ENCODE results near the gene BMPR1A. TPM values are rescaled to one million over a fixed set of nuclear protein-coding genes. Genes with fewer than 3 reads are reported as not detected.
A peak's percentile ranks its signal among the peaks of the same experiment; 100 is the strongest.

BMPR1A gene
- total RNA-seq, 4 donors from 2014 or later, result 26.5 to 44.9 (median 37.1) TPM

- TF ChIP-seq, protein P1, sequence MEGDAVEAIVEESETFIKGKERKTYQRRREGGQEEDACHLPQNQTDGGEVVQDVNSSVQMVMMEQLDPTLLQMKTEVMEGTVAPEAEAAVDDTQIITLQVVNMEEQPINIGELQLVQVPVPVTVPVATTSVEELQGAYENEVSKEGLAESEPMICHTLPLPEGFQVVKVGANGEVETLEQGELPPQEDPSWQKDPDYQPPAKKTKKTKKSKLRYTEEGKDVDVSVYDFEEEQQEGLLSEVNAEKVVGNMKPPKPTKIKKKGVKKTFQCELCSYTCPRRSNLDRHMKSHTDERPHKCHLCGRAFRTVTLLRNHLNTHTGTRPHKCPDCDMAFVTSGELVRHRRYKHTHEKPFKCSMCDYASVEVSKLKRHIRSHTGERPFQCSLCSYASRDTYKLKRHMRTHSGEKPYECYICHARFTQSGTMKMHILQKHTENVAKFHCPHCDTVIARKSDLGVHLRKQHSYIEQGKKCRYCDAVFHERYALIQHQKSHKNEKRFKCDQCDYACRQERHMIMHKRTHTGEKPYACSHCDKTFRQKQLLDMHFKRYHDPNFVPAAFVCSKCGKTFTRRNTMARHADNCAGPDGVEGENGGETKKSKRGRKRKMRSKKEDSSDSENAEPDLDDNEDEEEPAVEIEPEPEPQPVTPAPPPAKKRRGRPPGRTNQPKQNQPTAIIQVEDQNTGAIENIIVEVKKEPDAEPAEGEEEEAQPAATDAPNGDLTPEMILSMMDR (IDR thresholded peaks at IDR 0.05), result no peak
- ATAC-seq (ENCODE audit: low FRiP score) (no peak), DNase-seq (ENCODE audit: low spot score) (no peak)
These were observed 186.3 kb downstream of the BMPR1A start for GRCh38 chr10:86942441-86943315.

DNA sequence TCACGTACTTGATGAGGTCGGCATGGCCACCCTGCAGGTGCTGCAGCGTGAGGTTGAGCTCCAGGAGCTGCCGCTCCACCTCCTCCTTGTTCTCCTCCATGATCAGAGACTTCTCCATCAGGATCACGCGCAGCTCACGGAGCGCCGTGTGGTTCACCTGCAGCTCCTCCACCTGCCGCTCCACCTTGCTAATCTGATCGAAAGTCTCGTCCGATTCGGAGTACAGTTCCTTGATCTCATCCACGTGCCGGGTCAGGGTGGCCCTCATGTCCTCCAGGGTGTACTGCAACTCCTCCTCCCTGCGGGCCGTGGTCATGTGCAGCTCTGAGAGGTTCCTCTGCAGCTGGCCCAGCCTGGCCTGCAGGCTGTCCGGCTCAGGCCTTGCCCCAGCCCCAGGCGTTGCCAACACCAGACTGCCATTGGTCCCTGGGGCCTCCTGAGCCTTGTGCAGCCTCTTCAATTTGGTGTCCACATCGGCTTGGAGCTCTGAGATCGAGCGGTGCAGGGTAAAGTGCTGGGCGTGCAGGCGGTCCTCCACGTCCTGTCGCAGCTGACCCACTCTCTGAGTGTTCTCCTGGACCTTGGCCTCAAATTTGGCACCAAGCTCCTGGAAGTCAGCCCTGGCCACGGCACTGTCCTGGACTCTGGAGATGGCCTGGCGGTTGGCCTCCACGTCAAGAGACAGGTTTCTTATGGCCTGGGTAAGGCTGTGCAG, 187.1 kb downstream of the BMPR1A start:
- TF ChIP-seq, protein P1 (IDR thresholded peaks at IDR 0.05), result no peak
- DNase-seq (ENCODE audit: low spot score) (no peak), ATAC-seq (ENCODE audit: low FRiP score) (no peak)

DNA sequence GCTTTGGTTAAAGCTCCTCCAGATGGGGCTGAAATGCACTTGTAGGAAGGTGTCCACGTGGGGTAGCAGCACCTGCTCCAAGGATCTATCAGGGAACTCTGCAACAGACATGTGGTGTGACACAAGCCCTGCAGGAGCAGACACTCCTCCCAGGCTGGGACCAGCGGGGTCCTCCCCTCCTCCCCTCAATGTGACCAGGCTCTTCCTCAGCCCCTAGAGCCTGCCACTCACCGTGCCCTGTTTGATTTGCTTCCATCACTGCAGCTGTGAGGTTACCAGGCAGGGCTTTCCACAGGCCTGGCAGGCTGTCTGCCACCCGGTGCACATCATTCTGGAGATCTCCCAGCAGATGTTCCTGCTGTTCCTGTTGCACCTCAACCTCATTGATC, 187.6 kb downstream of the BMPR1A start:
- DNase-seq (ENCODE audit: low spot score), result no peak
- TF ChIP-seq, protein P1 (IDR thresholded peaks at IDR 0.05), result no peak
- ATAC-seq (ENCODE audit: low FRiP score), result no peak

GRCh38 chr10:86944471-86944870, 188.1 kb downstream of the BMPR1A start:
- TF ChIP-seq, protein P1 (IDR thresholded peaks at IDR 0.05), result no peak
- DNase-seq (ENCODE audit: low spot score), result no peak
- peak; percentile 44 for ATAC-seq (ENCODE audit: low FRiP score)

- TF ChIP-seq, protein P1 (IDR thresholded peaks at IDR 0.05), result no peak
- DNase-seq (ENCODE audit: low spot score), result no peak
- no peak for ATAC-seq (ENCODE audit: low FRiP score)
These were observed 188.5 kb downstream of the BMPR1A start for GRCh38 chr10:86944907-86945306.

GRCh38 chr10:86945361-86946212, 189.2 kb downstream of the BMPR1A start:
- DNase-seq (ENCODE audit: low spot score), result no peak
- ATAC-seq (ENCODE audit: low FRiP score), result peak; percentile 58
- TF ChIP-seq, protein P1 (IDR thresholded peaks at IDR 0.05), result no peak
